ENCODE data around the gene PTPRG.

Gene PTPRG

GRCh38 chr3:61875046-61875844, 313.9 kb downstream of the PTPRG start:
- Histone ChIP-seq H3K9me3 (replicated peaks in 1 of 11) (no peaks in the 10 kb centered on the region), H3K4me1 (peaks cover 17 to 39% (median 30%) of the 10 kb centered on the region in 10 experiments), H3K27me3 (no peaks in the 10 kb centered on the region), H3K27ac (no peak overlapping the region), H3K4me3 (no peak overlapping the region), H4K20me1 (peaks cover 0 to 12% (median 0%) of the 10 kb centered on the region in 11 experiments; a peak in 6 of 22 replicates), H3K36me3 (no peaks in the 10 kb centered on the region), H3K4me2 (peak overlapping the region in 8 of 11 experiments; percentile 3 to 49 (median 47); a peak in 14 of 22 replicates), H3K9ac (no peak overlapping the region)
- TF ChIP-seq Cebpa-rat (IDR thresholded peaks at IDR 0.05) = no peak

- H3K36me3 ChIP-seq = no peaks in the 10 kb centered on the region
- no peaks in the 10 kb centered on the region for H3K9me3 ChIP-seq (replicated peaks in 1 of 11)
- no peak overlapping the region for H3K9ac ChIP-seq
- H3K27me3 ChIP-seq = no peaks in the 10 kb centered on the region
- peaks cover 20 to 42% (median 35%) of the 10 kb centered on the region in 10 experiments for H3K4me1 ChIP-seq
- peaks cover 0 to 12% (median 0%) of the 10 kb centered on the region in 11 experiments; a peak in 6 of 22 replicates for H4K20me1 ChIP-seq
- no peak for TF ChIP-seq Cebpa-rat (IDR thresholded peaks at IDR 0.05)
- no peak overlapping the region for H3K27ac ChIP-seq
- no peak overlapping the region for H3K4me3 ChIP-seq
- peak overlapping the region; percentile 15 to 58 (median 49); a peak in 20 of 22 replicates for H3K4me2 ChIP-seq
Measured at GRCh38 chr3:61875976-61876671, 314.8 kb downstream of the PTPRG start.

DNA sequence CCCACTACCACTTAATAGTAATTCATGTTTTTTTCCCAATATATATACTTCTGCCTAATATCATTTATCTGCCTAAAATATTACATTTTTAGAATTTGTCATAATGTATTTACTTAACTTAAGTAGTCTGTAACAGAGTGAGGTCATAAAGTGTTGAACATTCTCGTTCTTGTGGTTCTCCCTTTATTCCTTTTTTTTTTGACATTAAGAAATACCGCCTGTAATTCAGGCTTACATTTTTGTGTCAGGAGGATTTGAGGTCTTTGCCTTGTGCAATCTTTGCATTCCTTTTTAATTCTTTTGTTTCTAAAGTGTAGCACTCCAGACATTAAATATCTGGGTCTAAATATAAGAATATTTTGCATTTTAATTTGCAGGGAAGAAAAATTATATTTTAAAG, 315.4 kb downstream of the PTPRG start:
- no peaks in the 10 kb centered on the region for H3K36me3 ChIP-seq
- H3K9me3 ChIP-seq (replicated peaks in 1 of 11) = no peaks in the 10 kb centered on the region
- no peak overlapping the region for H3K27ac ChIP-seq
- peaks cover 0 to 12% (median 0%) of the 10 kb centered on the region in 11 experiments; a peak in 6 of 22 replicates for H4K20me1 ChIP-seq
- peak overlapping the region; percentile 15 to 58 (median 49); a peak in 16 of 22 replicates for H3K4me2 ChIP-seq
- no peak overlapping the region for H3K9ac ChIP-seq
- no peak overlapping the region for H3K4me3 ChIP-seq
- H3K4me1 ChIP-seq = peaks cover 26 to 45% (median 41%) of the 10 kb centered on the region in 10 experiments
- TF ChIP-seq Cebpa-rat (IDR thresholded peaks at IDR 0.05) = no peak
- H3K27me3 ChIP-seq = no peaks in the 10 kb centered on the region

GRCh38 chr3:61877359-61878138, 316.2 kb downstream of the PTPRG start:
- Histone ChIP-seq H3K9me3 (replicated peaks in 1 of 11) (no peaks in the 10 kb centered on the region; a peak in 1 of 22 replicates), H3K4me1 (peaks cover 28 to 53% (median 44%) of the 10 kb centered on the region in 10 experiments), H3K27ac (no peak overlapping the region), H3K9ac (no peak overlapping the region), H3K4me2 (peak overlapping the region in 8 of 11 experiments; percentile 1 to 51 (median 30); a peak in 11 of 22 replicates), H3K36me3 (no peaks in the 10 kb centered on the region), H3K27me3 (no peaks in the 10 kb centered on the region), H3K4me3 (no peak overlapping the region), H4K20me1 (peaks cover 0 to 12% (median 0%) of the 10 kb centered on the region in 11 experiments; a peak in 3 of 22 replicates)
- TF ChIP-seq Cebpa-rat (IDR thresholded peaks at IDR 0.05) = no peak

- Histone ChIP-seq H3K9me3 (replicated peaks in 1 of 11) (no peaks in the 10 kb centered on the region; a peak in 1 of 22 replicates), H3K27me3 (no peaks in the 10 kb centered on the region), H4K20me1 (peaks cover 0 to 9% (median 0%) of the 10 kb centered on the region in 11 experiments; a peak in 3 of 22 replicates), H3K4me3 (no peak overlapping the region), H3K9ac (no peak overlapping the region), H3K4me2 (peak overlapping the region in 4 of 11 experiments; percentile 48 to 72 (median 60); a peak in 5 of 22 replicates), H3K27ac (no peak overlapping the region), H3K36me3 (no peaks in the 10 kb centered on the region), H3K4me1 (peaks cover 12 to 28% (median 19%) of the 10 kb centered on the region in 10 experiments)
- TF ChIP-seq Cebpa-rat (IDR thresholded peaks at IDR 0.05) = no peak
Measured at GRCh38 chr3:61882253-61882652, 320.9 kb downstream of the PTPRG start.

DNA sequence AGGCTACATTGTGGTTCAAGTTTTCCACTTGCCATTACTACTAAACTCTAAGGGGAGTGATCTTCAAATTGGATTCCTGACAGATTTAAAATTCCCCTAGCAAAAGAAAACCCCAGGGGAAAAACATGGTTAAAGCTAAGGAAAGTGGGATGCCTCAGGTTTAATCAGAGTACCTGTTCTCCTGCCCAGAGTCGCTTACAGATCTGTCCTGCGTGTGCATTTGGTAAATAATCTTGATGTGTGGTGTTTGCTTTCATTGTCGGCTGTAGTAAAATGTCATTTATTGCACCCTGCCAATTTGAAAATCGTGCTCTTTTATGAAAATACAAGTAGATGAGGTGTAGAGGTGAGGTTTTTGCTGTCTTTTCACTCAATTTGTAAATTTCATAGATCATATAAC, 323.4 kb downstream of the PTPRG start:
- no peaks in the 10 kb centered on the region; a peak in 1 of 22 replicates for H3K9me3 ChIP-seq (replicated peaks in 1 of 11)
- peaks cover 10 to 27% (median 16%) of the 10 kb centered on the region in 10 experiments for H3K4me1 ChIP-seq
- no peak overlapping the region for H3K4me2 ChIP-seq
- no peak for TF ChIP-seq Cebpa-rat (IDR thresholded peaks at IDR 0.05)
- H3K36me3 ChIP-seq = no peaks in the 10 kb centered on the region
- H3K27ac ChIP-seq = no peak overlapping the region
- H3K27me3 ChIP-seq = no peaks in the 10 kb centered on the region
- no peak overlapping the region for H3K4me3 ChIP-seq
- no peak overlapping the region for H3K9ac ChIP-seq
- peaks cover 0 to 4% (median 0%) of the 10 kb centered on the region in 11 experiments; a peak in 1 of 22 replicates for H4K20me1 ChIP-seq

GRCh38 chr3:61885414-61885813, 324.0 kb downstream of the PTPRG start:
- TF ChIP-seq Cebpa-rat (IDR thresholded peaks at IDR 0.05) = no peak
- H3K9me3 ChIP-seq (replicated peaks in 1 of 11) = no peaks in the 10 kb centered on the region; a peak in 1 of 22 replicates
- H3K4me1 ChIP-seq = peaks cover 14 to 31% (median 22%) of the 10 kb centered on the region in 10 experiments
- no peaks in the 10 kb centered on the region for H3K36me3 ChIP-seq
- no peak overlapping the region for H3K4me3 ChIP-seq
- H3K27me3 ChIP-seq = no peaks in the 10 kb centered on the region
- H4K20me1 ChIP-seq = peaks cover 0 to 4% (median 0%) of the 10 kb centered on the region in 11 experiments; a peak in 1 of 22 replicates
- H3K4me2 ChIP-seq = no peak overlapping the region
- H3K27ac ChIP-seq = no peak overlapping the region
- H3K9ac ChIP-seq = no peak overlapping the region

DNA sequence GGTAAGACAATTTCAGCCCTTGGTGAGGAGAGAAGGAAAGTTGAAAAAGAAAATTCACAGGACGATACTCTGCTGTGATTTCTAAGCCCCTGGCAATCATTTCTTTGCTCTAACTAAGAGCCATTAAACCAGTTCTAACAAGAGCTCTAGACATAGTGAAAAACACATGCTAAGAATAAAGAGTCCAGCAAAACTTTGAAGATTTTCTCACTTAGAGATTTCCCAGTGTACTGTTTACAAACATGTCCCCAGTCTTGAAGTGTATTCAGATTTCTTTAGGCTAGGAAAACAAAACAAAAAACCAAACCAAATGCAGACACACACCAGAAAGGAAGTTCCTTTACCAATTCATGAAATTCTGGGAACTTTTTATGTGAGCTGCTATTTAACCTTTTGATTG, 325.8 kb downstream of the PTPRG start:
- Histone ChIP-seq H3K27ac (no peak overlapping the region), H3K9me3 (replicated peaks in 1 of 11) (no peaks in the 10 kb centered on the region; a peak in 1 of 22 replicates), H3K36me3 (no peaks in the 10 kb centered on the region), H4K20me1 (peaks cover 0 to 3% (median 0%) of the 10 kb centered on the region in 11 experiments; a peak in 2 of 22 replicates), H3K27me3 (no peaks in the 10 kb centered on the region), H3K4me1 (peaks cover 3 to 14% (median 9%) of the 10 kb centered on the region in 10 experiments; a peak in 14 of 20 replicates), H3K4me3 (no peak overlapping the region), H3K4me2 (peak overlapping the region in 2 of 11 experiments; percentile 1 to 33; a peak in 2 of 22 replicates), H3K9ac (no peak overlapping the region)
- TF ChIP-seq Cebpa-rat (IDR thresholded peaks at IDR 0.05) = no peak

Measured in BLaER1 treated with 17β-estradiol and CSF1 and Interleukin-3, amounts not matched to agents 10 nM and 100 nM (cell line).